GM12878 (cell line): ENCODE results near the gene BEST1. TPM values are rescaled to one million over a fixed set of nuclear protein-coding genes. Genes with fewer than 3 reads are reported as not detected.

Source experiments
- ATAC-seq: fragments of 200-7000 bp; cut with Tn5 transposase; 3 replicates; pipeline ENCODE4 v1.9.1; 2020; ENCODE audit warnings: mild to moderate bottlenecking, moderate library complexity
- BruUV-seq: library from RNA; stranded (reverse); fragments of 400-500 nt; replicated peaks from 2 replicates; lab custom pipeline; 2021; lab: Mats Ljungman, UMichigan
- CTCF ChIA-PET: fragments of 300-600 bp; sonication (Branson Sonifier 250); formaldehyde crosslinking; extraction: SDS; loops from one replicate; lab custom pipeline; 2021; ENCODE audit warnings: inconsistent platforms; lab: Yijun Ruan, JAX
- POLR2A ChIA-PET: fragments of 350-600 bp; formaldehyde crosslinking; extraction: SDS; loops from one replicate; lab custom pipeline; 2021; ENCODE audit warnings: inconsistent platforms; lab: Charles Lee
- RAD21 ChIA-PET: fragments of 300-600 bp; sonication (Branson Sonifier 250); formaldehyde crosslinking; loops from one replicate; lab custom pipeline; 2023; ENCODE audit warnings: antibody characterized with exemption; ENCODE audit not compliant: unreplicated experiment; lab: Charles Lee
- SMC1A ChIA-PET: fragments of 300-600 bp; sonication (Branson Sonifier 250); formaldehyde crosslinking; loops from one replicate; lab custom pipeline; 2023; ENCODE audit not compliant: unreplicated experiment, uncharacterized antibody; lab: Charles Lee
- DNase-seq: peaks from one replicate; pipeline ENCODE4 v3.0.0-alpha.2; 2011; ENCODE audit warnings: low read depth, low spot score
- FAIRE-seq: peaks from 3 replicates; lab custom pipeline; 2011; peaks lifted over from hg19 to GRCh38; lab: Jason Lieb, UNC
- H2AFZ ChIP-seq: 2 replicates; pipeline ENCODE4 v1.6.0; 2011; ENCODE audit warnings: low read depth, low read length, control low read depth; ENCODE audit not compliant: control insufficient read depth
- H3K27ac ChIP-seq: 2 replicates; pipeline ENCODE4 v1.5.1; 2011; ENCODE audit warnings: control low read depth; ENCODE audit not compliant: control insufficient read depth, insufficient read depth
- H3K27me3 ChIP-seq, 2 experiments: replicated peaks in 1 of 2; 2 replicates each; pipeline versions ENCODE4 v1.6.0 to v1.6.1; 2011; ENCODE audit warnings: low read length in 1 of 2; ENCODE audit not compliant: control insufficient read depth in 2 of 2, insufficient read depth in 2 of 2
- H3K36me3 ChIP-seq, 2 experiments: 2 replicates each; pipeline ENCODE4 v1.5.1; 2011; ENCODE audit warnings: low read length in 1 of 2; ENCODE audit not compliant: control insufficient read depth in 2 of 2, insufficient read depth in 2 of 2
- H3K4me1 ChIP-seq: 2 replicates; pipeline ENCODE4 v1.6.1; 2011; ENCODE audit warnings: mild to moderate bottlenecking, low read length, moderate library complexity, mixed read lengths; ENCODE audit not compliant: control insufficient read depth, insufficient read depth
- H3K4me2 ChIP-seq: 2 replicates; pipeline ENCODE4 v1.6.0; 2011; ENCODE audit warnings: control low read depth; ENCODE audit not compliant: control insufficient read depth, insufficient read depth
- H3K4me3 ChIP-seq: fragments of 200-600 bp; sonication (generic); 2 replicates; pipeline ENCODE4 v1.5.1; 2016
- H3K79me2 ChIP-seq: 2 replicates; pipeline ENCODE4 v1.6.0; 2011; ENCODE audit warnings: low read length; ENCODE audit not compliant: control insufficient read depth, insufficient read depth
- H3K9ac ChIP-seq: 2 replicates; pipeline ENCODE4 v1.8.0; 2011; ENCODE audit warnings: low read length, control low read depth, mixed read lengths; ENCODE audit not compliant: control insufficient read depth, insufficient read depth
- H3K9me3 ChIP-seq: replicated peaks from 3 replicates; pipeline ENCODE4 v1.5.1; 2011; ENCODE audit warnings: mild to moderate bottlenecking, low read length; ENCODE audit not compliant: control insufficient read depth, insufficient read depth
- H4K20me1 ChIP-seq: 2 replicates; pipeline ENCODE4 v1.6.0; 2011; ENCODE audit not compliant: control insufficient read depth, insufficient read depth
- CBX3 ChIP-seq: fragments of 200-600 bp; sonication (generic); IDR thresholded peaks from 2 replicates; pipeline ENCODE4 v1.6.1; 2016; ENCODE audit warnings: low read depth, borderline replicate concordance
- ETV6 ChIP-seq, 2 experiments: fragments of 450-650 bp in 1 of 2; IDR thresholded peaks in 1 of 2; conservative IDR thresholded peaks in 1 of 2; 2 replicates each; pipeline ENCODE4 v1.6.1; 2014; ENCODE audit warnings: antibody characterized with exemption in 1 of 2, borderline replicate concordance in 1 of 2, low read depth in 1 of 2, mild to moderate bottlenecking in 1 of 2, moderate library complexity in 1 of 2
- EZH2 ChIP-seq: IDR thresholded peaks from 2 replicates; pipeline ENCODE4 v1.6.1; 2012; ENCODE audit warnings: low read depth, mild to moderate bottlenecking, control low read depth, inconsistent platforms, low read length, borderline replicate concordance; ENCODE audit not compliant: control insufficient read depth
- FOXM1 ChIP-seq: IDR thresholded peaks from 2 replicates; pipeline ENCODE4 v1.6.1; 2012; ENCODE audit warnings: low read depth, mild to moderate bottlenecking, inconsistent platforms, low read length, moderate library complexity
- JUNB ChIP-seq: IDR thresholded peaks from 2 replicates; pipeline ENCODE4 v1.6.1; 2016; ENCODE audit warnings: antibody characterized with exemption, mild to moderate bottlenecking
- MYC ChIP-seq: IDR thresholded peaks from 2 replicates; pipeline ENCODE4 v1.6.1; 2011; ENCODE audit warnings: mild to moderate bottlenecking, low read length, moderate library complexity, inconsistent platforms; ENCODE audit not compliant: insufficient read depth, insufficient replicate concordance, insufficient read length, severe bottlenecking
- NFIC ChIP-seq: IDR thresholded peaks from 2 replicates; pipeline ENCODE4 v1.6.1; 2012; ENCODE audit warnings: low read depth, mild to moderate bottlenecking, inconsistent platforms, low read length, moderate library complexity
- NFYA ChIP-seq: IDR thresholded peaks from 2 replicates; pipeline ENCODE4 v1.6.1; 2011; ENCODE audit warnings: low read depth, mild to moderate bottlenecking, low read length, improper control_type of control experiment, borderline replicate concordance
- NKRF ChIP-seq: fragments of 450-650 bp; conservative IDR thresholded peaks from 2 replicates; pipeline ENCODE4 v1.6.1; 2017; ENCODE audit warnings: mild to moderate bottlenecking, moderate library complexity
- RAD51 ChIP-seq: fragments of 450-650 bp; IDR thresholded peaks from 2 replicates; pipeline ENCODE4 v1.6.1; 2016; ENCODE audit warnings: moderate library complexity, mild to moderate bottlenecking, inconsistent platforms
- RBBP5 ChIP-seq: fragments of 200-600 bp; sonication (generic); conservative IDR thresholded peaks from 2 replicates; pipeline ENCODE4 v1.6.1; 2016
- STAT1 ChIP-seq: fragments of 450-650 bp; conservative IDR thresholded peaks from 2 replicates; pipeline ENCODE4 v1.6.1; 2014; ENCODE audit warnings: antibody characterized with exemption, mild to moderate bottlenecking
- TCF12 ChIP-seq: IDR thresholded peaks from 2 replicates; pipeline ENCODE4 v1.6.1; 2011; ENCODE audit warnings: low read depth, mild to moderate bottlenecking, low read length
- ZNF687 ChIP-seq: fragments of 450-650 bp; IDR thresholded peaks from 2 replicates; pipeline ENCODE4 v1.6.1; 2017; ENCODE audit warnings: mild to moderate bottlenecking, moderate library complexity
- WGBS: methylation state at CpG from one replicate; pipeline ENCODE4 v1.1.6; 2016; ENCODE audit warnings: low lambda C conversion rate; ENCODE audit not compliant: insufficient replicate concordance, insufficient coverage; ENCODE audit errors: missing lambda C conversion rate; 5-methylcytosine and 5-hydroxymethylcytosine counted together
- in situ Hi-C: fragments of 300-500 bp; cut with MboI; formaldehyde crosslinking; loops from 9 replicates; pipeline ENCODE4 v1.14.3; 2018; ENCODE audit warnings: mixed read lengths
- intact Hi-C: fragments of 100-400 bp; cut with micrococcal nuclease; formaldehyde crosslinking; loops from one replicate; pipeline ENCODE4 v1.14.2; 2022; ENCODE audit not compliant: unreplicated experiment
- polyA plus RNA-seq, 11 experiments: library from polyadenylated mRNA; depleted of rRNA in 4 of 11; unstranded in 6 of 11; stranded (reverse) in 5 of 11; fragments of >200 nt; fragmentation: Nextera tagmentation in 4 of 11; fragmentation: Illumina TruSeq in 1 of 11; extraction: Ambion mirVana in 4 of 11; extraction: Trizol in 1 of 11; gene quantifications; 1 replicate in 1 of 11; 2 replicates in 10 of 11; pipeline versions ENCODE4 v1.2.1 to v1.2.3, GENCODE V29; 2011 to 2016; ENCODE audit warnings: inconsistent platforms in 2 of 11, missing spikeins in 2 of 11, low read depth in 1 of 11
- total RNA-seq, 4 experiments: library from RNA; depleted of rRNA in 3 of 4; stranded (reverse); fragments of >200 nt in 3 of 4; fragmentation: Illumina TruSeq in 1 of 4; extraction: Trizol in 1 of 4; gene quantifications; 2 replicates each; pipeline versions ENCODE4 v1.2.1 to v1.2.3, GENCODE V29; 2013 to 2021

The BEST1 gene
- total and polyA plus RNA-seq, 10 of the 15 experiments (the other 5 are each of a cell fraction or from before 2014, with no cell fraction given): 0.03 to 3.4 (median 0.15) TPM; not detected in 1

- TF ChIP-seq ZNF687: no peak
- no peak for TF ChIP-seq TCF12
- TF ChIP-seq CBX3: no peak
- no peak for TF ChIP-seq EZH2
Observed at GRCh38 chr11:61906522-61906909, 43.6 kb upstream of the BEST1 start (continued).

- no peak for ATAC-seq
- Histone ChIP-seq H2AFZ (no peak overlapping the region), H3K9ac (no peak overlapping the region), H3K27me3 (peaks cover 0 to 1% of the 10 kb centered on the region in 2 experiments; a peak in 1 of 4 replicates), H3K4me1 (no peaks in the 10 kb centered on the region), H3K4me3 (no peak overlapping the region), H3K79me2 (no peaks in the 10 kb centered on the region), H4K20me1 (no peaks in the 10 kb centered on the region), H3K9me3 (no peaks in the 10 kb centered on the region), H3K27ac (no peak overlapping the region), H3K36me3 (no peaks in the 10 kb centered on the region), H3K4me2 (no peak overlapping the region)
- DNase-seq: no peak
- ChIA-PET POLR2A (interaction anchor here (0.5 kb wide), 1 partner anchor 37 kb away, joined by 4 read pairs; no protein-coding TSS in a partner anchor), RAD21 (interaction anchor here (1.1 to 2.1 kb wide), 2 partner anchors 41 to 175 kb away, joined by 3 to 9 read pairs; no protein-coding TSS in a partner anchor), CTCF (interaction anchor here (0.6 to 3.7 kb wide), 4 partner anchors 8 to 109 kb away, joined by 3 to 22 read pairs (median 4); no protein-coding TSS in a partner anchor), SMC1A (interaction anchor here (1.0 kb wide), 1 partner anchor 174 kb away, joined by 4 read pairs; no protein-coding TSS in a partner anchor)
- no TSS peak for BruUV-seq
- WGBS: 41% methylated on average over 19 of the region's 19 CpGs
- in situ Hi-C loops (no loop called here), intact Hi-C loops (no loop called here)
- FAIRE-seq: no peak
- TF ChIP-seq RBBP5 (no peak), NKRF (no peak), MYC (no peak), ETV6 (conservative IDR thresholded peaks at IDR 0.05 in 1 of 2, IDR thresholded peaks at IDR 0.05 in 1 of 2; ENCODE audit: borderline replicate concordance in 1 of 2, low read depth in 1 of 2) (no peak), TCF12 (no peak), RAD51 (no peak), NFIC (no peak), STAT1 (no peak), NFYA (no peak), FOXM1 (no peak), JUNB (no peak)
Observed at GRCh38 chr11:61907282-61907681, 42.9 kb upstream of the BEST1 start.
